AG10803 (cell line): ENCODE measurements around the gene ZNF587B.
A peak's percentile ranks its signal among the peaks of the same experiment; 100 is the strongest.
"Not testable (repeated sequence)": the region's sequence is repeated elsewhere in the genome, so short reads cannot be mapped to it uniquely, and the experiment has no call there.

Source experiments
- DNase-seq: peaks from one replicate; pipeline ENCODE4 v3.0.0; 2010; ENCODE audit warnings: low read depth
- H3K4me3 ChIP-seq: 2 replicates; pipeline ENCODE4 v1.5.1; 2011; ENCODE audit warnings: mild to moderate bottlenecking, low read length, control low read depth
- CTCF ChIP-seq: conservative IDR thresholded peaks from 2 replicates; pipeline ENCODE4 v1.5.1; 2011; ENCODE audit warnings: mild to moderate bottlenecking, low read length, control low read depth, inconsistent platforms

The ZNF587B gene

DNA sequence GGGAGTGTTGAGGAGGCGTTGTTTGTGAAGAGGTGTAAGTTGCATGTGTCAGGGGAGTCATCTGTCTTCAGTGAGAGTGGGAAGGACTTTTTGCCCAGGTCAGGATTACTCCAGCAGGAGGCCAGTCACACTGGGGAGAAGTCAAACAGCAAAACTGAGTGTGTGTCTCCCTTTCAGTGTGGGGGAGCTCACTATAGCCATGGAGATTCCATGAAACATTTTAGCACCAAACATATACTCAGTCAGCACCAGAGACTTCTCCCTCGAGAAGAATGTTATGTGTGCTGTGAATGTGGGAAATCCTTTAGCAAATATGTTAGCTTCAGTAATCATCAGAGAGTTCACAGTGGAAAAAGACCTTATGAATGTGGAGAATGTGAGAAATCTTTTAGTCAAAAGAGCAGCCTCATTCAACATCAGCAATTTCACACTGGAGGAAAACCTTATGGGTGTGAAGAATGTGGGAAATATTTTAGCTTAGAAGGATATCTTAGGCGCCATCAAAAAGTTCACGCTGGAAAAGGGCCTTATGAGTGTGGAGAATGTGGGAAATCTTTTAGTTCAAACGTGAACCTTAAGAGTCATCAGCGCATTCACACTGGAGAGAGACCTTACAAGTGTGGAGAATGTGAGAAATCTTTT, 11.1 kb downstream of the ZNF587B start:
- no peak for DNase-seq
- H3K4me3 ChIP-seq = no peak overlapping the region
- TF ChIP-seq CTCF = no peak

GRCh38 chr19:57847164-57847563, 17.1 kb downstream of the ZNF587B start:
- H3K4me3 ChIP-seq, DNase-seq: not testable (repeated sequence)

- DNase-seq, H3K4me3 ChIP-seq: not testable (repeated sequence)
These were observed 19.1 kb downstream of the ZNF587B start for GRCh38 chr19:57849162-57849665.

DNA sequence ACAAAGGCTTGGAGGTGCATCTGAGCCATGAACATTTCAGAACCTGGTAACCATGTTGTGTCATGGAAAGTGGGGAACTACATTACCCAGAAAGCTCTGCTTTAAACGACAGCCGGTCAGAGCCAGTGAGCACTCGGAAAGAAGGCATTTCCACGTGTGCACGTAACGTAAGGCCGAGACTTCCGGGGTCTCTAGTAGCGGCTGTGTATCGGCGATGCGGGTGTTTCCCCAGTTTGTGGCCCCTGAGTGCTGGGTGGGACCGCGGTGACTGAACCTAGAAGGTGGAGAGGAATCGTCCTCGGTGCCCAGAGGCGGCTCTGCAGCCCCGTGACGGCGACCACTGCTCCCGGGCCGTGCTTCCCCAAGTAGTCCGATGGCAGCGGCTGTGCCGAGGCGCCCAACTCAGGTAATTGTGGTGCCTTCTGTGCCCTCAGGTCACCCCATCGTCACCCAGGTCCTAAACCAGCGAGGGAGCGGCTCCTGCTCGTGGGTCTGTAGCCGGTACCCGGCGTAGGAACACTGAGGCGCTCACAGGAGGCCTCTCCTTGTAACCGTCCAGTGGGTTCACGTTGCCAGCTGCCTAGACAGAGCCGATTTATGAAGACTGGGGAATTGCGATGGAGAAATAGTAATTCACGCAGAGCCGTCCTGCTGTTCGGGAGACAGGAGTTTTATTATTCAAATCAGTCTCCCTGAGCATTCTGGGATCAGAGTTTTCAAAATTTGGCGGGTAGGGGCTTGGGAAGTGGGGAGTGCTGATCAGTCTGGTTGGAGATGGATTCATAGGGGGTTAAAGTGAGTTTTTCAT, 19.8 kb downstream of the ZNF587B start, which contains the start of gene ZNF587:
TSS of gene ZNF587 (plus strand) at position 194 of the 808 bp plus-strand sequence. CDS start at position 374, 180 bp downstream.
- peak; percentile 74 for DNase-seq
- peak within 1 kb of the TSS; percentile 77 for H3K4me3 ChIP-seq

DNA sequence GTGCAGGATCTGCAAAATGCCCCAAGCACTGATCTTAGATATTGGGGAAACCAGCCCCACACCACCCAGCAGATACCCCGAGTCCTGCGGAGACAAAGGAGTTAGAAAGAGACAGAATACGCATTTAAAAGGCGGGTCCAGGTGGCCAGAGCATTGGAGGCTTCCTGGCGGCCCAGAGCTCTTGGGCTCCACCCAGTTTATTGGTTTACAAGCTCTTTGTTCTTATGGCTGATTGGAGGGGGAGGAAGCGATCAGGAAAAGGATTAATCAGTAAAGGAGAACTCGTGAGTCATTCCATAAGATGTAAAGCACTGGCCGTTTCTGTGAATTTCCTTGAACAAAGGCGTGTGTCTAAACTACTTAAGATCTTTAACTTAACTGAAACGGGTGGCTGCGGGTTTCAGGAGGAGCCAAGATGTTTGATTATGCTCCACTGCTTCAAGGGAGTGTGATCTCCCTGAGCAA, 20.5 kb downstream of the ZNF587B start:
- DNase-seq = peak; percentile 6
- H3K4me3 ChIP-seq = peak overlapping the region; percentile 77
- no peak for TF ChIP-seq CTCF

GRCh38 chr19:57851812-57852603, 21.9 kb downstream of the ZNF587B start:
- H3K4me3 ChIP-seq, DNase-seq: not testable (repeated sequence)

GRCh38 chr19:57854117-57854516, 24.0 kb downstream of the ZNF587B start:
- H3K4me3 ChIP-seq, DNase-seq: not testable (repeated sequence)

DNA sequence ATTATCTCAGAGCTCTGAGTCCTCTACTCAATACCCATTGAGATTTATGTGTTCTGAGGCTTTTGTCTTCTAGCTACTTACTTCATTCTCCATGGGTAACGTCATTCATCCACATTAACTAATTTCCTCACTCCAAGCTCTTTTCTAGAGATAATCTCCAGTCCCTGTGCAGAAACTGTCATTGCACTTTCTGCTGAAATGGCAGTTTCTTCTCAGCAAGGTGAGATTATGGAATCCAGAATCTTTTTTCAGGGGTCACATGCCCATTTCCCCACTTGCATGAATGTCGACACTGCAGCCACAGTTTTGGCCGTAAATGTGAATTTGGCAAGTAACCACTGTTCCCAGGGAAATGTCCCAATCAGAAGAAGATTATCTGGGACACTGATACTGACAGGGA, 32.3 kb downstream of the ZNF587B start:
- H3K4me3 ChIP-seq, DNase-seq: not testable (repeated sequence)

DNA sequence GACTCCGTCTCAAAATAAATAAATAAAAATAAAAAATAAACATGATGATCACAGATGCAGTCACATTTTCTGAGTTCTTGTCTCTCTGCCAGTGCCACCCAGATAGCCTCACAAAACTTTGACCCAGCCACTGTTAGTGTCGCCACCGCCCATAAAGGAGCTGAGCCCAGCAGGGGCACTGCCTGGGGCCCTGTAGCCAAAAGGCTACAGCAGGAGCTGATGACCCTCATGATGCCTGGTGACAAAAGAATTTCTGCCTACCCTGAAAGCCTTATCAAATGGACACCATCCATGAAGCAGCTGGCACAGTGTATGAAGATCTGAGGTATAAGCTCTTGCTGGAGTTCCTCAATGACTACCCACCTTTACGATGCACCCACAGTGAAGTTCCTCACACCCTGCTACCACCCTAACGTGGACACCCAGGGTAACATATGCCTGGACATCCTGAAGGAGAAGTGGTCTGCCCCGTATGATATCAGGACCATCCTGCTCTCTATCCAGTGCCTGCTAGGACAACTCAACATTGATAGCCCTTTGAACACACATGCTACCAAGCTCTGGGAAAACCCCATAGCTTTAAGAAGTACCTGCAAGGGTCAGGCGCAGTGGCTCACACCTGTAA, 37.9 kb downstream of the ZNF587B start:
- no peak for TF ChIP-seq CTCF
- H3K4me3 ChIP-seq = no peak overlapping the region
- no peak for DNase-seq

GRCh38 chr19:57869655-57870054, 39.6 kb downstream of the ZNF587B start:
- not testable (repeated sequence) for H3K4me3 ChIP-seq, DNase-seq
